Stomach (tissue), 9 donors: ENCODE results near the gene SEC24C. TPM values are rescaled to one million over a fixed set of nuclear protein-coding genes. Genes with fewer than 3 reads are reported as not detected.

ENCODE experiments used
- DNase-seq, 2 donors: peaks; one replicate each; pipeline versions ENCODE4 v3.0.0 to v3.0.0-alpha.2; 2013 to 2019
- H3K27ac ChIP-seq, 5 donors: fragments of 200-600 bp in 4 of 5; sonication (generic) in 4 of 5; one replicate each; pipeline ENCODE4 v1.5.1; 2013 to 2019; ENCODE audit warnings: mild to moderate bottlenecking in 1 of 5, moderate library complexity in 1 of 5
- H3K27me3 ChIP-seq, 3 donors: fragments of 200-600 bp; sonication (generic); one replicate each; pipeline ENCODE4 v1.5.1; 2017 to 2019; ENCODE audit warnings: mixed run types in 1 of 3
- H3K36me3 ChIP-seq, 4 donors: fragments of 200-600 bp; sonication (generic); 1 replicate in 3 of 4; 2 replicates in 1 of 4; pipeline ENCODE4 v1.5.1; 2016 to 2019
- H3K4me1 ChIP-seq, 4 donors: fragments of 200-600 bp; sonication (generic); one replicate each; pipeline ENCODE4 v1.5.1; 2016 to 2019
- H3K4me3 ChIP-seq, 4 donors: fragments of 200-600 bp; sonication (generic) in 3 of 4; one replicate each; pipeline ENCODE4 v1.5.1; 2016 to 2019; ENCODE audit warnings: mild to moderate bottlenecking in 1 of 4
- H3K9me3 ChIP-seq, 4 donors: fragments of 200-600 bp; sonication (generic); one replicate each; pipeline ENCODE4 v1.5.1; 2016 to 2019
- CTCF ChIP-seq, 7 experiments: fragments of 450-650 bp in 4 of 7; fragments of 200-600 bp in 3 of 7; sonication (generic) in 3 of 7; IDR thresholded peaks; one replicate each; pipeline ENCODE4 v1.5.1; 2016 to 2019; ENCODE audit warnings: antibody characterized with exemption in 7 of 7, control low read depth in 2 of 7, mild to moderate bottlenecking in 1 of 7
- EP300 ChIP-seq: sonication (generic); formaldehyde crosslinking; IDR thresholded peaks from one replicate; pipeline ENCODE4 v1.6.1; 2017; ENCODE audit warnings: antibody characterized with exemption
- POLR2A ChIP-seq, 4 donors: fragments of 450-650 bp; IDR thresholded peaks; one replicate each; pipeline ENCODE4 v1.6.1; 2016; ENCODE audit warnings: antibody characterized with exemption in 4 of 4, control low read depth in 2 of 4, mild to moderate bottlenecking in 1 of 4, moderate library complexity in 1 of 4
- POLR2AphosphoS5 ChIP-seq, 3 donors: sonication (generic); formaldehyde crosslinking; IDR thresholded peaks; one replicate each; pipeline ENCODE4 v1.6.1; 2016; ENCODE audit warnings: antibody characterized with exemption in 3 of 3
- WGBS, 5 donors: extraction: QIAGEN DNeasy Blood & Tissue Kit in 3 of 5; methylation state at CpG; one replicate each; pipeline versions ENCODE4 v1.1.5 to v1.1.7; 2013 to 2018; 5-methylcytosine and 5-hydroxymethylcytosine counted together
- intact Hi-C: fragments of 100-400 bp; cut with DNase I; formaldehyde crosslinking; loops from one replicate; pipeline ENCODE4 v1.15.1; 2023; ENCODE audit warnings: low total_unique reads
- polyA plus RNA-seq, 3 donors: library from polyadenylated mRNA; stranded (reverse); fragments of 200-250 nt; gene quantifications; one replicate each; pipeline ENCODE4 v1.2.3, GENCODE V29; 2013
- total RNA-seq, 5 donors: library from RNA; depleted of rRNA; stranded (reverse); fragments of >200 nt; gene quantifications; one replicate each; pipeline versions ENCODE4 v1.1.0 to v1.2.3, GENCODE V29; 2014 to 2016
- donor health status: healthy with polysubstance abuse.
- donor health status: Bipolar disorder and iron deficiency.
- donor health status: healthy.

SEC24C gene
- total and polyA plus RNA-seq, 8 donors = 23.5 to 58.8 (median 40.6) TPM

- DNase-seq = no peak
- Histone ChIP-seq H3K36me3 (peaks cover 92 to 100% (median 100%) of the 10 kb centered on the region in 4 donors), H3K9me3 (no peaks in the 10 kb centered on the region), H3K27ac (no peak overlapping the region), H3K27me3 (no peaks in the 10 kb centered on the region), H3K4me3 (no peak overlapping the region), H3K4me1 (no peaks in the 10 kb centered on the region)
- no peak for TF ChIP-seq CTCF (IDR thresholded peaks at IDR 0.05)
- no peak for TF ChIP-seq POLR2A (IDR thresholded peaks at IDR 0.05)
- TF ChIP-seq POLR2AphosphoS5 (IDR thresholded peaks at IDR 0.05) = no peak
- no peak for TF ChIP-seq EP300
- 81 to 90% (median 83%) methylated on average over 5 of the region's 5 CpGs for WGBS, 5 donors
- intact Hi-C loops = no loop called here
These were observed 52.6 kb downstream of the SEC24C start for GRCh38 chr10:73796766-73797165.

DNA sequence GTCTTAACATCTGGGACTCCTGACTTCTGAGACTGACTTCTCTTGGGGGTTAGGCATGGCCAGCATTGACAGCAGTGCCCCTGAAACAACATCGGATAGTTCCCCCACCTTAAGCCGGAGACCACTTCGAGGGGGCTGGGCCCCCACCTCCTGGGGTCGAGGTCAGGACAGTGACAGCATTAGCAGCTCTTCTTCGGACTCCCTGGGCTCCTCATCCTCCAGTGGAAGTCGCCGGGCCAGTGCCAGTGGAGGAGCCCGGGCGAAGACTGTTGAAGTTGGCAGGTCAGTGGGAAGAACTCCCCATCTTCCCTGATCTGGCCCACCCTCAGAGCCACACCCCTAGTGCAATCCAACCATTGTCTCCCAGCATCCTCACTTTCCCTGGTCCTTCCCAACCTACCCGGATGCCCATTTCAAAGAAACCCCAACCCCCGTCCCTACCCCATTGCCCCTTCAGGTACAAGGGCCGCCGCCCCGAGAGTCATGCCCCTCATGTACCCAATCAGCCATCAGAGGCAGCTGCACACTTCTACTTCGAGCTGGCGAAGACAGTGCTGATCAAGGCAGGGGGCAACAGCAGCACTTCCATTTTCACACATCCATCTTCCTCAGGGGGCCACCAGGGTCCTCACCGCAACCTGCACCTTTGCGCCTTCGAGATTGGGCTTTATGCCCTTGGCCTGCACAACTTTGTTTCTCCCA, 53.3 kb downstream of the SEC24C start:
- no peak overlapping the region for H3K27ac ChIP-seq
- intact Hi-C loops = no loop called here
- H3K4me3 ChIP-seq = no peak overlapping the region
- H3K4me1 ChIP-seq = peaks cover 2 to 3% (median 2%) of the 10 kb centered on the region in 4 donors
- DNase-seq = no peak
- no peaks in the 10 kb centered on the region for H3K9me3 ChIP-seq
- TF ChIP-seq EP300 (no peak), POLR2A (IDR thresholded peaks at IDR 0.05) (no peak), CTCF (IDR thresholded peaks at IDR 0.05) (no peak), POLR2AphosphoS5 (IDR thresholded peaks at IDR 0.05) (no peak)
- no peaks in the 10 kb centered on the region for H3K27me3 ChIP-seq
- H3K36me3 ChIP-seq = peaks cover 92 to 100% (median 100%) of the 10 kb centered on the region in 4 donors
- 90 to 93% (median 91%) methylated on average over 15 to 19 of the region's 19 CpGs for WGBS, 5 donors

- Histone ChIP-seq H3K4me3 (no peak overlapping the region), H3K4me1 (peaks cover 4 to 9% (median 7%) of the 10 kb centered on the region in 4 donors), H3K27me3 (no peaks in the 10 kb centered on the region), H3K36me3 (peaks cover 92 to 100% (median 100%) of the 10 kb centered on the region in 4 donors), H3K27ac (no peak overlapping the region), H3K9me3 (no peaks in the 10 kb centered on the region)
- TF ChIP-seq EP300 (no peak), POLR2A (IDR thresholded peaks at IDR 0.05) (no peak), POLR2AphosphoS5 (IDR thresholded peaks at IDR 0.05) (no peak), CTCF (IDR thresholded peaks at IDR 0.05) (no peak)
- WGBS, 5 donors = 91 to 94% (median 92%) methylated on average over 6 of the region's 6 CpGs
- DNase-seq = no peak
- intact Hi-C loops = no loop called here
These were observed 53.9 kb downstream of the SEC24C start for GRCh38 chr10:73798087-73798486.

DNA sequence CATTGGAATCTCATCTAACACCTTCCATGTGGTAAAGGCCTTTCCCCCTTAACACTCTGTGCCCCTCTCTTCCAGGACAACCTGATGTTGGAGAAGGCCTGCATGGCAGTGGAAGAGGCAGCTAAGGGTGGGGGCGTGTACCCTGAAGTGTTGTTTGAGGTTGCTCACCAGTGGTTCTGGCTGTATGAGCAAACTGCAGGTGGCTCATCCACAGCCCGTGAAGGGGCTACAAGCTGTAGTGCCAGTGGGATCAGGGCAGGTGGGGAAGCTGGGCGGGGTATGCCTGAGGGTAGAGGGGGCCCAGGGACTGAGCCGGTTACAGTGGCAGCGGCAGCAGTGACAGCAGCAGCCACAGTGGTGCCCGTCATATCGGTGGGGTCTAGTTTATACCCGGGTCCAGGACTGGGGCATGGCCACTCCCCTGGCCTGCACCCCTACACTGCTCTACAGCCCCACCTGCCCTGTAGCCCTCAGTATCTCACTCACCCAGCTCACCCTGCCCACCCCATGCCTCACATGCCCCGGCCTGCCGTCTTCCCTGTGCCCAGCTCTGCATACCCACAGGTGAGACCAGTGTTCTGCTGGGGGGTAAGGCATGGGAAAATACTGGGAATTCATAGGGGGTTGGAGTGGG, 54.9 kb downstream of the SEC24C start:
- Histone ChIP-seq H3K36me3 (peaks cover 91 to 100% (median 100%) of the 10 kb centered on the region in 4 donors), H3K4me3 (no peak overlapping the region), H3K4me1 (peaks cover 4 to 13% (median 9%) of the 10 kb centered on the region in 4 donors), H3K9me3 (no peaks in the 10 kb centered on the region), H3K27ac (no peak overlapping the region), H3K27me3 (no peaks in the 10 kb centered on the region)
- 67 to 85% (median 81%) methylated on average over 7 to 10 of the region's 10 CpGs for WGBS, 5 donors
- intact Hi-C loops = no loop called here
- TF ChIP-seq CTCF (IDR thresholded peaks at IDR 0.05) = no peak
- peak in 1 of 3 donors; percentile 2 for TF ChIP-seq POLR2AphosphoS5 (IDR thresholded peaks at IDR 0.05)
- no peak for DNase-seq
